ENCODE data around the gene JAK1.

Gene JAK1

DNA sequence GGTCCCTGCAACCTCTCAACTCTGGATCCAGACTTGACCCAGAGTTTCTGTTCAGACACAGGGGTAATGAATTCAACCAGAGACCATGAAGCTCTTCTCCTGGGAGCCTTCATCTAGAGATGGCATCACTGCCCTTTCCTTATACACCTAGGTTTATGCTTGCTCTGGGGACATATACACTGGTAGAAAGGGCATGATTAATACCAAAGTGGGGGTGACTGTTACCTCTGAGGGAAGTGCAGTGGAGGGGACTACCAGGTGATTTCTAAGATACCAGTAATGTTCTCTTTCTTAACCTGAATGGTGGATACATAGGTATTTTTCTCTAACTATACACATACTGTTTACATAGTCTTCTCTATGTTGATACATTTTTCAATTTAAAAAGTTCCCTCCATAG lies 48.4 kb downstream of the JAK1 start:
- DNase-seq = no peak

DNA sequence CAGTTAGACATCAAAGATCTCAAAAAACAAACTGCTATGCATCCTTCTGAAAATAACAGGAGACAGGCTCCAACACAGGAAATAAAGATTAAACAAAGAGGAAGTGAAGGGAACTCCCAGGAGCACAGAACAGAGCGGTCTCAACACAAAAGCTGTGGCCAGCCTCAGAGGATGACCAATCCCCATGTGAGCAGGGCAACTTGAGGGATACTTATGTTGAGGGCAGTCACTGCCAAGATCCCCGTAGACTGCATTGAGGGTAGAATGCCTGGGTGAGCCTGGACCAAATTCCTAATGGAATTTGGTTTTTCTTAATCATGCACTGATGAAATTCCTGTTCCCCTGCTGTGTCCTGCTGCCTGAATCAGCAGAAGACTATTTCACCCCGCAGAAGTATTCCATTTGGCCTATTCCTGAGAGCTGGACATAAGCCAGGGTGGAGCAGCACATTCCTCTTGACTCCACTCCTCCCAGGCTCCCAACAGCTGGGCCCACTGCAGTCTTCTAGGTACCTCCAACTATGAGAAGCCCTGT lies 49.0 kb downstream of the JAK1 start:
- DNase-seq = no peak

DNA sequence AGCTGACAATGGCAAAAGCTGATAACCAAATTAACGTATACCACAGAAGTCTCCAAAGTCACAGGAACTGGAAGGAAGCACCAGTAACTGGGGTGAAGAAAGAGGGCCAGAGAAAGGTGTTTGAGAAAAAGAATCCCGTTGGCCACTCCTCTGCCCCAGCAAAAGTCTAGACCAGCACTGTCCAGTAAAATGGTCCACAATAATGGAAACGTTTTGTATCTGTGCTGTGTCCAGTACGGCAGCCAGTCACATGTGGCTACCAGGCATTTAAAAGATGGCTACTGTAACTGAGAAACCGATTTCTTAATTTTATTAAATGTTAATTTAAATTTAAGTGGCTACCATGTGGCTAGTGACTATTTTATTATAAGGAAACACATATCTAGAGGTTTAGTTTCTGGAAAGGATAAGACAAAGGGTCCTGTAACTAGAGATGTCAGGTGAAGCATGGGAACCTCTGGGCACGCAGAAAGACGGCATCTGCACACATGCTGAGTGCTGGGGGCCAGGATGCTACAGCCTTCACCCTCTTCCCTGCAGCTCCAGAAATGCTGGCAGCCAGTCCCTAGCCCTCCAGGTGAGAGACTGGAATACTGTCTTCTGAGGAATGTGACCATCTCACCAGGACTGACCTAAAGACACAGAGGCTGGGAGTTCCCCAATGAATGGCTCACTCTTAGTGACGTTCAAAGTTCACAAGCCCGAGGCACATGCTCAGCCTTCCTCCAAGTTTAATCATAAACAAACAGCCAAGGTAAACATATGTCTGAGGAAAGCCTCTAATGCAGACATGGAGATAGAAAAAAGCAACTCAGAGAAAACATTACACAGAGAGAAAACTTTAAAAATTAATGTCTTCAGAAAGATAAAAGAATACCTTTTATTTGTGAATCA lies 50.7 kb downstream of the JAK1 start:
- DNase-seq = no peak

DNA sequence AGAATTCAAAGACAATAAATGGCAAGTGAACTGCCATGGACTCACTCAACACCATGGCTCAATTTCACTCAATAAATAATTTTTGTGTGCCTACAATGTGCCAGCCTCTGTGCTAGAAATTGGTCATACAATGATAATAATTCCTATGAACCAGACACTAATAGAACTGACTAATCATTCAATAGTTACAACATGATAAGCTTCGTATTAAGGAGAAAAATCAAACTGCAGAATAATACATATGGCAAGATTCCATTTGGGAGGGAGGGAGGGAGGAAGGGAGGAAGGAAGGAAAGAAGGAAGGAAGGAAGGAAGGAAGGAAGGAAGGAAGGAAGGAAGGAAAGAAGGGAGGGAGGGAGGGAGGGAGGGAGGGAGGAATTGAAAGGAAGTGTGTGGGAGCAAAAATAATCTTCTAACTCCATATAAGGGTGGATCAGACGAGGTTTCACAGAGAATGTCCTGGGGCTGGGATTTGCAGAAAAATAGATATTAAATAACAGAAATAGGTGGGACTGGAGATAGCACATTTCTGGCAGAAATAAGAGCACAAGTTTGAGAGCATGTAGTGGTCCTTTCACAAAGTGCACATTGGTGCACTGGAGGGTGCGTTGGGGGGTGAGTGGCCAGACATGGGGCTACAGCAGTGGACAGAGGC lies 52.9 kb downstream of the JAK1 start:
- DNase-seq = no peak

DNA sequence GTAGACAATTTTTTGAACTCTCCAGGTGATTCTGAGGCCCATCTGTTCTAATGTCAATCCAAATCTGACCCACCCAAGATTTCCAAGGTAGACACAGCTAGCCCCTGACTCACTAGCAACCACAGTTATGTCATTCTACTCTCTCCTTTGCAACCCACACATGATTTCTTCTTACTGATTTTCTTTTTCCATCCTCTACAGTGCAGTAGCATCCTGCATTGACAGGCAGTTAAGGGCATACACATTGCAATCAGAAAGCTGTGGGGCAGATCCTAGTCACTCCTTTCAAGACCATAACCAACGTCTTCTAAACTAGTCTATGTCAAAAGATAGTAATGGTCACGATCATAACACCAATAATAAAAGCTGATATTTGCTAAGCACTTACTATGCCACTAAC lies 54.2 kb downstream of the JAK1 start:
- DNase-seq = no peak

DNA sequence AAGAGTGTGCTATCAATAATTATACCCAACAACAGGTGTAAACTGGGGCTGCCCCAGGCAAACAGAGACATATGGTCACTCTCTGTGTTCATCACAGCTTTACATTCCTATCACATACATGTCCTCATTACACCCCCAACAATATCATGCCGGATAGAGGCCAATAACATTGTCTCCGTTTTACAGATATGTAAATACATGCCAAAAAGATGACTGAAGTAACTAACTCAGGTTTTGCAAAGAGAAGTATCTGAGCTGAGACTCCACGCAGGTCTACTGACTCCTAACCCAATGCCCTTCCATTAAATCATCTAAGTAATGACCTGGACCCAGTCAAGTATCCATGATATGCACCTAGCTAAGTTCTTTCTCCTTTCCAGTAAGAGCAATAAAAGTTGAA lies 55.0 kb downstream of the JAK1 start:
- no peak for DNase-seq

DNA sequence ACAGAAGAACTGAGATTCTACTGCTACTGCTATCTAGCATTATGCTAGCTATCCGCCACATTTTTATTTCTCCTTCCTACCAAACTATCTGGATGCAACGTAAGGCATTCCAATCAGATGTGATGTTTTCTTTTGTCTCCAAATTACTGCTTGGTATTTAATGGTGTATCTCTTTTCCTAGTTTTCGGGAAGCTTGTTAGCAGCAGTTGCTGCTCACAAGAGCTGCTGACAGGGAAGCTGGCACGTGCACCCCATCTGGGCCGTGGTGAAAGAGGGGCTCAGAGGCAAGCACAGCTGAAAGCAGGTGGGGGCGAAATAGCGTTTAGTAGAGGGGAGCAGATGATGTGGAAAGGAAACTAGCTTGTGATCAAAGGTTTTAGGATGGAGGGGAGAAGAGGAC lies 57.3 kb downstream of the JAK1 start:
- DNase-seq = no peak

DNA sequence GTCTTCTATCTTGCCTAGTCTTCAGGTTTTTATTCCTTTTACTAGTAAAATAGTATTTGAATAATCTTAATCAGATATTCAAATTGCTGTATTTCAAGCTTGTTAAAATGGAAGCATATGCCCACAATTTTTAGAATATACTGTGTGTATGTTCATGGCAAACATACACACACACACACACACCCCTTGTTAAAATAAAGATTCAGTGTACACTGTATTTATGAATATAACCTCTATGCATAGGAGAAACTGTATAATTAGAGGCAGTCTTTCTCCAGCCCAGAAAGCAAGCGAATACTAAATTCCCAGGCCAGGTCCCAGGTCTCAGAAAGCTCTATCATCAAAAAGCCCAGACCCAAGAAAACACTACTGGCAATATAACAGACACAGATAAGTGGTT lies 57.8 kb downstream of the JAK1 start:
- no peak for DNase-seq

DNA sequence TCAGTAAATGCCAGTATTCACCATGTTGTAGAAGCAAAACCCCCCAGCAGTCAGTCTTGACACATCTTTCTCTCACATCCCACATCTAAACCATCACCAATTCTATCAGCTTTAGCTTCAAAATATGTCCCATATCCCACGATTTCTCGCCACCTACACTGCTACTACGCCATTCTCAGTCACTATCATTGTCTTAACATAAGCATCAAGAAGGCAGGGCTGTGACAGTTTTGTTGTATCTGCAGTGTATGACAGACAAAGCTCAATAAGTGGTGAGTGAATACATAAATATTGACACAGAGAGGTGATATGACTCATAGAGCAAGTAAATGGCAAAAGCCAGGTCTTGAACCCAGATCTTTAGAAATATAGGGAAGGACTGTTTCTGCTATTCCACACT lies 59.9 kb downstream of the JAK1 start:
- peak; percentile 21 to 37 for DNase-seq

DNA sequence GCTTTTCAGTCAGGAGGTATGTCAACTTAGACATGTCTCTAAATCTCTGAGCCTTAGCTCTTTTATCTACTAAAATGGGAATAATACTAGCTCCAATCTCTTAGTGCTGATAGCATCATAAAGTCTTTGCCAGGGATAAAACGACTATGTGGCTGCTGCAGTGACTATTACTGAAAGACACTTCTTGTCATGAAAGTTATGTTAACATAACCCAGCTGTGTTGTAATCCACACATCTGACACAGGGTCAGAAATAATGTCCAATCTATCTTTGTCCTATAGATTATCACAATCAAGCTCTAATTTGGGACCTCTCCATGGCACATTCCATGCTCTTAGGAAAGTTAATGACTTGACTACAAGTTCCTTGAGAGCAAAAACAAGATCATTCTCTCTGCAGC lies 62.8 kb downstream of the JAK1 start:
- DNase-seq = no peak

DNA sequence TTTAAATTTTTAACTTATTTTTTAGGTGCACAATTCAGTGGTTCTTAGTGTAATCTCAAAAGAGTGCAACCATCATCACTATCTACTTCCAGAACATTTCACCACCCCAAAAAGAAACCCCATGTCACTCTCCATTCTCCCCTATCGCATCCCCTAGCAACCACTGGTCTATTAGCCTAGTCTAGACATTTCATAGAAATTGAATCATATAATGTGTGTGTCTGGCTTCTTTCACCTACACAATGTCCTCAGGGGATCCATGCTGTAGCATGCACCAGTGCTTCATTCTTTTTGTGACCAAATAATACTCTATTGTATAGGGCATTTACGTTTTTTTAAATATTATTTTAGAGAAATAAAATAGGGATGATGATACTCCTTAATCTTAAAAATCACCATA lies 64.7 kb downstream of the JAK1 start:
- no peak for DNase-seq

DNA sequence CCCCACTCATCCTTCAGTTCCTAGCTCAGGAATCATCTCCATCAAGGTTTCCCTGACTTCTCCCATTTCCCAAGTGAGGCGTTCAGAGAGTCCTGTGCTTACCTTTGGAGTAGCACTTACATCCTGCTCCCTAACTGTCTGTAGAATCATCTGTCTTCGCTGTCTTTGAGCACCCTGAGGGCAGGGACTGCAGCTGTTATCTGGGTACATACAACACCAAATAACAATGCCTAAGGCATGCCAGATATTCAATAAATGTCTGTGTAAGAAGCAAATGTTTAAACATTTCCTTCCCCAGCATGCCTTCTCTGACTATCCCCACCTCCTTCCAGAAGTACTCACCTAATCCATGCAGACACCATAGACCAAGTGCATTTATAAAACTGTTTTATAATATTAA lies 65.4 kb downstream of the JAK1 start:
- no peak for DNase-seq

DNA sequence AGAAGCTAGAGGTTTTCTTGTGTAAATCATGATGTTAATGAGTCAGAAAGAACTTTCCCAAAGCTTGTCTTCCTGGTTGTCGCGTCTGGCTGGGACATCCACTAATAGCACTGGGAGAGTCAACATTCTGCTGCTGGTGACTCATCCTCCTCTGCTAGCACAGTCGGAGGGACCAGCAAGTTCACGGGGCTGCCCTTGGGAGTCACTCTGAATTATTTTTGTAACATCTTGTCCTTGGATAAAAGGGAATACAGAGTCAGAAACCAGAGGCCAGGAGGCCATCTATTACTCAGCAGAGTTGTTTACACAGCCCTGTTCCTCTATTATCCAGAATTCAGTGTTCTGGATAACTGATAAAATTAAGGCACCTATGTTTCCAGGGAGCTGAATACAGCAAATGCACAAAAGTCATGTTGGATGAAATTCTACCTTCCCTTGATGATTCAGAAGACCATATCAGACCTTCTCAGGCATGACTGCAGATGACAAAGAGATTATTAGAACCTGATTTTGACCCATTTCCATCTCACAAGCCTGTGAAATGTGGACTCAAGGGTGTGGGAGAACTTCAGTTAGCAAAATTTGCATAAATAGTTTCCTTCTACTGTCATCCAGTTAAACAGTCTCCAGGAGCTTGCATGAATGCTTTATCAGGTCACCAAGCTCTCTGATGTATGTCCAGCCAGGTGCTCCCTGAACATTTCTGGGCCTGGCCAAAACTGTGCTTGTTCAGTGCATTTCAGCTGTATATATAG lies 68.1 kb downstream of the JAK1 start:
- peak; percentile 21 to 47 for DNase-seq

DNA sequence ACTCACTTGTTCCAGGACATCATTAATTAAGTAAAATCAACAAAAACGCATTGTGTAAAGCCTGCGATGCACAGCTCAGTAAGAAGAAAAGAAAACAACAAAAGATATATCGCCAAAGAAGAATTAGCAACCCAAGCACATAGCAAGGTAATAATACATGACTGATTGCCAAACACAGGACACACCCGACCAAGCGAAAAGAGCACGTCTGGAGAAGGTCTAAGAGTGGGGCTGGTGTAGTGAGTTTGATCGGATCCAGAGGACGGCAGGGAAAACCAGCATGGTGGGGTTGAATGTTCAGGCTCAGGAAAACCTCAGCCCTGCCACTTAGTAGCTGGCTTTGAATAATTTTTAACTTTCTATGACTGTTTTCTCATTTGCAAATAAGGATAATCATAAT lies 69.8 kb downstream of the JAK1 start:
- no peak for DNase-seq

DNA sequence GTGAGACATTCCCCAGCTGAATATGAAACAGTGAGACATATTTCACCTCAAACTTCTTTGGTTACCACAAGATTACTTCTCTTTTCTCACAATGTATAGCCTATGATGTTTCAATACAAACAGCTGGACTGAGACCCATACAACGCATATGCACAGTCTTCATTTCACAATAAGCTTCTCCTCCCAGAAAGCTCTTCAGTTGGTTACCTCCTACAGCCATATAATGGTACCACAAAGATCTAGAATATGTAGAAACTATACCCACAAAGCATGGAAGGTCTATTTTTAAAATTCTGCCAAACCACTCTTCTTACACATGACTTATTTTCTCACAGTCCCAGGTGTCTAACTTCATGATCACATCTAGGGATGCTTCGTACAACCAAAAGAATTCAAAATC lies 70.8 kb downstream of the JAK1 start:
- DNase-seq = no peak

DNA sequence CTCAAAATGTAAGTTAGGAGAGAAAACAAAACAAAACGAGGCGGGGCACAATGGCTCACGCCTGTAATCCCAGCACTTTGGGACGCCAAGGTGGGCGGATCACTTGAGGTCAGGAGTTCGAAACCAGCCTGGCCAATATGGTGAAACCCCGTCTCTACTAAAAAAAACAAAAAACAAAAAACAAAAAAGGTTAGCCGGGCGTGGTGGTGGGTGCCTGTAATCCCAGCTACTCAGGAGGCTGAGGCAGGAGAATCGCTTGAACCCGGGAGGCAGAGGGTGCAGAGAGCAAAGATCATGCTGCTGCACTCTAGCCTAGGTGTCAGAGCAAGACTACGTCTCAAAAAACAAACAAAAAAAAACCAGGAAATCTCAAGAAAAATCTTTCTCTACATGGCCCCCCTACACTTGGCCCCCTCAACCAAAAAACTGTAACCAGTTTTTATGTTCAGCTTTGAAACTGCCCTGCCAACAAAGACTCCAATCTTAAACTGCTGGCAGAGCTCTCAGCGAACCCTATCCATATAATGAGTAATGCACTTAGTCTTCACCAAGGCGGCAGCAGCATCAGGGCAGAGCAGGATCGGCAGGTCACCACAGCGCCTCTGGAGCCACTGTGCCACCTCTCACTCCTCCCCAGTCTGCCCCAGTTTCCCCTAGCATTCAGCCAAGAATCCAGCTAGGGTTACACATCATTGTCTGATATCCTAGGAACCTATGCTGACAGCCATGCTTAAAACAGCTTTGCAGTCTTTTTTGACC lies 71.7 kb downstream of the JAK1 start:
- DNase-seq = no peak

DNA sequence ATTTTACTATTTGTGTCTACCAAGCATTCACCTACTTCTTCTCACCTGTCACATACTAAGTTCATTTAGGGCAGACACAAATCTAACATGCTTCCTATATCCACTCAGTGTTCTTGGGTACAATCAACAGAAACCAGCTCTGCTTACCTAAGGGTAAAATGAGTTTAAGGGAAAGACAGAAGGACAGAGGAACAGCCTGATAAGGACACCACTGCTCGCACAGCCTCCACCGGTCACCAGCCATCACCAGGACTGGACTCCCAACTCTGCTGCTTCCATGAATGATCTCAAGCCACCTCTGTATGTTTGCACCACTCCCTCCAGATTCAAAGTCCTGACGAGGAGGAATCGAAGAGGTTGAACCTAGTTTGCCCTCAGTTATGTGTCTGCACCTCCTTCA lies 72.4 kb downstream of the JAK1 start:
- DNase-seq = no peak

DNA sequence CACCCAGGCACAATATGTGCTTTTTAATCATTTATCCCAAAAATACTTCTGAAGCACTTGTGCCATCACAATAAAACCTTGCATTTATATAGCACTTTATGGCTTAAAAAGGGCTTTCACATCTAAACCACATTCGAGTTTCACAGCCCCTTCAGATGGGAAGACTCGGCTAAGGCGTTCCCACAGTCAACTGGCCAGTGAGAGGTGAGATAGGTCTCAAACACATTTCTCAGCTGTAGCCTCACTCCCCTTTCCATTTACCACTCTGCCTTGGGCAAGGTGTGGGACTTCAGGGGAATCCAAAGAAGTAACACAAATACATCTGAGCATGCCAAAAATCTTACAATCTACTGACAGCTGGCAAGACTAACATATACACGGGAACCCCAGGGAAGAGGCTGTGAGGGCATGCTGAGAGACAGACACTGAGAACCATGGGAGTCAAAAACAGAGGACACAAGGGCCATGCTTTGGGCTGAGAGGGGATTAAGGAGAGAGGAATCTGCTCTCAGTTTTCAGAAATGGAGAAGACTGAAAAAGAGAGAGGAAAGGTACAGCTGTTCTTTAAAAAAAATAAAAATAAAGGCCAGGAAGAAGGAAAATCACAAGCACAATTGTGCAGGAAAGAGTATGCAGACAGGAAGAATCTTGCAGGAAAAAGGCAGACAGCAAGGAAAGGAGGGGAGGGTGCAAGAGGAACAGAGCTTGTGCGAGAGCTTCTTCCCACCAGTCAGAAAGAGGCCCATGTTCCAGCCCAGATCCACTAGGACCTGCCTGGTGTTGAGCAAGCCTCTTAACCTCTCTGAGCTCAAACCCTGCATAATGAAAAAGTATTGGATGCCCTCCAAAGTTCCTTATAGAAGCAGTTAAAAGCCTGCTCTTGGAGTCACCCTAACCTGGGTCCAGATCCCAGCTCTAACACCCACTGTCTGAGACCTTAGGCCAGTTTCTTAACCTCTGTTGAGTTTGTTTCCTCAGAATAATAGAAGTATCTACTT lies 73.5 kb downstream of the JAK1 start:
- DNase-seq = no peak

DNA sequence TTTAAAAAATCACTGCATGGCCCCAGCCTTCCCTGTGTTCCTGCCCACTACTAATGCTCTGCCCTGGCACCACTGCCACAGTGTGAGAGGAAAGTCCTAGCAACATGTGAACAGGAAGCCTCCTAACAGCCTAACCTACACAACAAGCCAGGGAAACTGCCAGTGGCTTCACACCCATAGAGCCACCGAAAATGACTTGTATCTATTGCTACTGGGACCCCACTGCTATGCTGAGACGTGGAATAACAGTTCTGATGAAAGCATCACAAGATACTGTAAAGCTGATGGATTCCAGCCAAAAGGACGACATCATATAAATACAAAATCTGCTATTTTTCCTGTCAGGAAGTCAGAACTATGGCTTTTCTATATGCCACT lies 74.9 kb downstream of the JAK1 start:
- DNase-seq = no peak

DNA sequence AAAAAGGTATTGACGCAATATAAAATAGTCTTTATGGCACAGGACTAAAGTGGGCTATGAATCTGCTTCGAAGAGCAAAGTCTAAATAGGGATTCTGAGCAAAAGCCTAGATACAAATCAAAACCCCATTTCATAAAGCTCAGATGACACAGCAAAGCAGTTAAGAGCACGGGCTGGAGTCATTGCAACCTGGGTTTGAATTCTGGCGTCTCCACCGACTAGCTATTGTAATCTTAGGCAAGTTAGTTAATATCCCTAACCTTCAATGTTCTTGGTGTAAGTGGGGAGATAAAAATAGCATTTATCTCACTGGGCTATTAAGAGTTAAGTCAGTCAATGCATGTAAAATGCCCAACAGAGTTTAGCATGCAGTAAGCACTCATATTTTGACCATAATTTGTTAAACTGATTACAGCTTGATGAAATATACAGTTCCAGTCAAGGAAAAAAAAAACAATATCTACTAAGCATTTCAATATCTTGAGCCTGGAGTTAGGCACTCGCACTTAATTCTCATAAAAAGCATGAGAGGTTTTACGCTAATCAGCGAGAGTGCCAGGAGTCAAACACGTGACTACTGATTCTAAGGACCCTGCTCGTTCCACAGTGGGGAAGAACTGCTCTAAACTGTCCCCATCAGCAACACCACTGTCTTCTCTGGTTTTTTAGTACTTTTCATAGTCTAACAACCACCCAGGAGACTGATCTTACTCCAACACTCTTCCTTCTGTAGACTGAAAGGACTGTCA lies 75.5 kb downstream of the JAK1 start:
- DNase-seq = no peak

DNA sequence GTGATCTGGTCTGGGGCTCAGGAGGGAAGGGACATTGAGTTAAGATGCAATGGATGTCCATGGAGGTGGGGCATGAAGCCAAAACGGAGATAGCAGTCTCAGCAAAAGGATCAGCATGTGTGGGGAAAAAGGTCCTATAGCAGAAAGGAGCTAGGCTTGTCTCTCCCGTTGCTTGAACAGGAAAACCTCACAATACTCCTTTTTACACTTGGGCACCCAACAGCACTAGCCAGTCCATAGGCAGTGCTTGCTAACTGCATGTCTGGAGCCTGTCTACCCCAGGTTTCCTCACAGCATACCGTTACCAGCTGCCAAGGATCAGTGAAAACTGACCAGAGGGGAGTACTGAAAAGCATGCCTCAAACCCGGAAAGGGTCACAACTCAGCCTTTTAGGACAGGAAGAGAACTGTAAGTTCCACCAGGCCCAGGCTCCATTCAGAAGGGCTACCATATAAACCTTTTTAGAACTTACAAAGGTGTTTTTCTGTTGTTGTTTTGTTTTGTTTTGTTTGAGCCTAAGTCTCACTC lies 78.6 kb downstream of the JAK1 start:
- DNase-seq = no peak

Measured in activated CD4-positive, alpha-beta T cell treated with anti-CD3 and anti-CD28 coated beads, Interleukin-2, amount 50 U/mL, for 48 hours (primary cell).